HL-60 (cell line): Measurements from ENCODE around the gene KCNN4.

Experiments used
- POLR2AphosphoS5 ChIP-seq: IDR thresholded peaks from 2 replicates; pipeline ENCODE4 v1.6.1; 2012; ENCODE audit warnings: low read depth
- TF ChIP-seq, protein P1 (sequence below): IDR thresholded peaks from one replicate; pipeline ENCODE4 v1.5.1; 2011; ENCODE audit warnings: low read length, control low read depth, inconsistent platforms; ENCODE audit not compliant: insufficient read depth
- TF ChIP-seq, protein P2 (sequence below): IDR thresholded peaks from 2 replicates; pipeline ENCODE4 v1.6.1; 2012; ENCODE audit warnings: low read depth; ENCODE audit not compliant: insufficient replicate concordance

DNA sequence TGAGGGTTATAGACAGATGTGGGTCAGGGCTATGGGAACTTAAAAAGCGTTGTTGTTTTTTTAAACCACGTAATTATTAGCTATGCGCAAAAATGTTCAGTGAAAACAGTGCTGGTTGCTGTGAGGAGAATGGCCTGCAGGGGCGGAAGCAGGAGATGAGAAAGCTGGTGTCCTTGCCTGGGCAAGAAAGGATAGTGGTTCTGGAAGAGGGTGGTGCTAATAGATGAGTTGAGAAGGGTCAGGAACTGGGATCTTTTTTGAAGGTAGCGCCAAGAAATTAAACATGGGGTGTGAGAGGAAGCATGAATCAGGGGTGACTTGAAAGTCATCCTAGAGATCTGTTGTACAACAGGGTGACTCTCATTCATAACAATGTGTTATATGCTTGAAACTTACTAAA is 21.3 kb downstream of the KCNN4 start:
- TF ChIP-seq, protein P1, sequence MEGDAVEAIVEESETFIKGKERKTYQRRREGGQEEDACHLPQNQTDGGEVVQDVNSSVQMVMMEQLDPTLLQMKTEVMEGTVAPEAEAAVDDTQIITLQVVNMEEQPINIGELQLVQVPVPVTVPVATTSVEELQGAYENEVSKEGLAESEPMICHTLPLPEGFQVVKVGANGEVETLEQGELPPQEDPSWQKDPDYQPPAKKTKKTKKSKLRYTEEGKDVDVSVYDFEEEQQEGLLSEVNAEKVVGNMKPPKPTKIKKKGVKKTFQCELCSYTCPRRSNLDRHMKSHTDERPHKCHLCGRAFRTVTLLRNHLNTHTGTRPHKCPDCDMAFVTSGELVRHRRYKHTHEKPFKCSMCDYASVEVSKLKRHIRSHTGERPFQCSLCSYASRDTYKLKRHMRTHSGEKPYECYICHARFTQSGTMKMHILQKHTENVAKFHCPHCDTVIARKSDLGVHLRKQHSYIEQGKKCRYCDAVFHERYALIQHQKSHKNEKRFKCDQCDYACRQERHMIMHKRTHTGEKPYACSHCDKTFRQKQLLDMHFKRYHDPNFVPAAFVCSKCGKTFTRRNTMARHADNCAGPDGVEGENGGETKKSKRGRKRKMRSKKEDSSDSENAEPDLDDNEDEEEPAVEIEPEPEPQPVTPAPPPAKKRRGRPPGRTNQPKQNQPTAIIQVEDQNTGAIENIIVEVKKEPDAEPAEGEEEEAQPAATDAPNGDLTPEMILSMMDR: no peak
- no peak for TF ChIP-seq POLR2AphosphoS5
- TF ChIP-seq, protein P2, sequence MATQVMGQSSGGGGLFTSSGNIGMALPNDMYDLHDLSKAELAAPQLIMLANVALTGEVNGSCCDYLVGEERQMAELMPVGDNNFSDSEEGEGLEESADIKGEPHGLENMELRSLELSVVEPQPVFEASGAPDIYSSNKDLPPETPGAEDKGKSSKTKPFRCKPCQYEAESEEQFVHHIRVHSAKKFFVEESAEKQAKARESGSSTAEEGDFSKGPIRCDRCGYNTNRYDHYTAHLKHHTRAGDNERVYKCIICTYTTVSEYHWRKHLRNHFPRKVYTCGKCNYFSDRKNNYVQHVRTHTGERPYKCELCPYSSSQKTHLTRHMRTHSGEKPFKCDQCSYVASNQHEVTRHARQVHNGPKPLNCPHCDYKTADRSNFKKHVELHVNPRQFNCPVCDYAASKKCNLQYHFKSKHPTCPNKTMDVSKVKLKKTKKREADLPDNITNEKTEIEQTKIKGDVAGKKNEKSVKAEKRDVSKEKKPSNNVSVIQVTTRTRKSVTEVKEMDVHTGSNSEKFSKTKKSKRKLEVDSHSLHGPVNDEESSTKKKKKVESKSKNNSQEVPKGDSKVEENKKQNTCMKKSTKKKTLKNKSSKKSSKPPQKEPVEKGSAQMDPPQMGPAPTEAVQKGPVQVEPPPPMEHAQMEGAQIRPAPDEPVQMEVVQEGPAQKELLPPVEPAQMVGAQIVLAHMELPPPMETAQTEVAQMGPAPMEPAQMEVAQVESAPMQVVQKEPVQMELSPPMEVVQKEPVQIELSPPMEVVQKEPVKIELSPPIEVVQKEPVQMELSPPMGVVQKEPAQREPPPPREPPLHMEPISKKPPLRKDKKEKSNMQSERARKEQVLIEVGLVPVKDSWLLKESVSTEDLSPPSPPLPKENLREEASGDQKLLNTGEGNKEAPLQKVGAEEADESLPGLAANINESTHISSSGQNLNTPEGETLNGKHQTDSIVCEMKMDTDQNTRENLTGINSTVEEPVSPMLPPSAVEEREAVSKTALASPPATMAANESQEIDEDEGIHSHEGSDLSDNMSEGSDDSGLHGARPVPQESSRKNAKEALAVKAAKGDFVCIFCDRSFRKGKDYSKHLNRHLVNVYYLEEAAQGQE: no peak
